ENCODE results near the gene KRTAP10-7.

GRCh38 chr21:44599264-44600029 lies 950 bp upstream of the KRTAP10-7 start:
- TF ChIP-seq CTCF (IDR thresholded peaks at IDR 0.05; ENCODE audit: low read depth, low read length) (no peak), EZH2phosphoT487 (IDR thresholded peaks at IDR 0.05; ENCODE audit: low read depth) (no peak)

All from OCI-LY3 (cell line).